DMS53 treated with DMSO at 0.1 percent for 48 hours (cell line): Measurements from ENCODE around the gene SIGLEC1.

ENCODE experiments used
- DNase-seq: peaks from one replicate; lab custom pipeline; 2025; ENCODE audit not compliant: unreplicated experiment; lab: John Stamatoyannopoulos, UW

SIGLEC1 gene

GRCh38 chr20:3681352-3681930 is 31.0 kb downstream of the SIGLEC1 start:
- DNase-seq, result no peak

- DNase-seq, result no peak
These were observed 31.6 kb downstream of the SIGLEC1 start for GRCh38 chr20:3680701-3681351.

GRCh38 chr20:3679749-3680700 is 32.4 kb downstream of the SIGLEC1 start:
- DNase-seq, result no peak

GRCh38 chr20:3678856-3679720 is 33.3 kb downstream of the SIGLEC1 start:
- no peak for DNase-seq

GRCh38 chr20:3678198-3678597 is 34.2 kb downstream of the SIGLEC1 start:
- no peak for DNase-seq

- no peak for DNase-seq
These were observed 34.7 kb downstream of the SIGLEC1 start for GRCh38 chr20:3677733-3678132.

GRCh38 chr20:3674995-3675900 is 37.2 kb downstream of the SIGLEC1 start:
- DNase-seq, result no peak

- DNase-seq, result no peak
These were observed 38.0 kb downstream of the SIGLEC1 start for GRCh38 chr20:3674447-3674846.

- DNase-seq, result no peak
These were observed 39.0 kb downstream of the SIGLEC1 start for GRCh38 chr20:3673221-3674070.

GRCh38 chr20:3672547-3673171 is 39.7 kb downstream of the SIGLEC1 start:
- DNase-seq, result no peak

- no peak for DNase-seq
These were observed 40.3 kb downstream of the SIGLEC1 start for GRCh38 chr20:3671986-3672546.

GRCh38 chr20:3670945-3671344 is 41.5 kb downstream of the SIGLEC1 start:
- DNase-seq, result no peak

GRCh38 chr20:3670511-3670910 is 41.9 kb downstream of the SIGLEC1 start:
- DNase-seq, result no peak

- no peak for DNase-seq
These were observed 42.6 kb downstream of the SIGLEC1 start for GRCh38 chr20:3669710-3670367.

GRCh38 chr20:3667434-3668037 is 44.9 kb downstream of the SIGLEC1 start:
- DNase-seq, result no peak

- DNase-seq, result no peak
These were observed 48.5 kb downstream of the SIGLEC1 start for GRCh38 chr20:3663858-3664257.

GRCh38 chr20:3663031-3663701 is 49.2 kb downstream of the SIGLEC1 start, which contains the start of gene GFRA4:
TSS of gene GFRA4 (minus strand) at chr20:3663399. CDS start at chr20:3663399, 0 bp downstream.
- DNase-seq, result no peak
